ENCODE data around the gene SLC22A15. TPM values are rescaled to one million over a fixed set of nuclear protein-coding genes. Genes with fewer than 3 reads are reported as not detected.
"Not testable (repeated sequence)": the region's sequence is repeated elsewhere in the genome, so short reads cannot be mapped to it uniquely, and the experiment has no call there.

Gene SLC22A15
- 1 to 10 TPM in 2 of 10 donors, under 1 TPM in 8; 0.38 to 1.2 (median 0.55) TPM for polyA plus RNA-seq (ENCODE audit: insufficient read length in 10 of 10)
- long read RNA-seq, donor 1, result 0 reads
- long read RNA-seq, donor 2, result 0 reads
- long read RNA-seq, donor 3, result 0 reads
- long read RNA-seq, donor 4, result 0 reads
- long read RNA-seq, donor 5, result 0 reads
- long read RNA-seq, donor 6, result 0 reads
- long read RNA-seq, donor 7, result 0 reads
- long read RNA-seq, donor 8, result 0 reads
- long read RNA-seq, donor 9, result 0 reads

DNA sequence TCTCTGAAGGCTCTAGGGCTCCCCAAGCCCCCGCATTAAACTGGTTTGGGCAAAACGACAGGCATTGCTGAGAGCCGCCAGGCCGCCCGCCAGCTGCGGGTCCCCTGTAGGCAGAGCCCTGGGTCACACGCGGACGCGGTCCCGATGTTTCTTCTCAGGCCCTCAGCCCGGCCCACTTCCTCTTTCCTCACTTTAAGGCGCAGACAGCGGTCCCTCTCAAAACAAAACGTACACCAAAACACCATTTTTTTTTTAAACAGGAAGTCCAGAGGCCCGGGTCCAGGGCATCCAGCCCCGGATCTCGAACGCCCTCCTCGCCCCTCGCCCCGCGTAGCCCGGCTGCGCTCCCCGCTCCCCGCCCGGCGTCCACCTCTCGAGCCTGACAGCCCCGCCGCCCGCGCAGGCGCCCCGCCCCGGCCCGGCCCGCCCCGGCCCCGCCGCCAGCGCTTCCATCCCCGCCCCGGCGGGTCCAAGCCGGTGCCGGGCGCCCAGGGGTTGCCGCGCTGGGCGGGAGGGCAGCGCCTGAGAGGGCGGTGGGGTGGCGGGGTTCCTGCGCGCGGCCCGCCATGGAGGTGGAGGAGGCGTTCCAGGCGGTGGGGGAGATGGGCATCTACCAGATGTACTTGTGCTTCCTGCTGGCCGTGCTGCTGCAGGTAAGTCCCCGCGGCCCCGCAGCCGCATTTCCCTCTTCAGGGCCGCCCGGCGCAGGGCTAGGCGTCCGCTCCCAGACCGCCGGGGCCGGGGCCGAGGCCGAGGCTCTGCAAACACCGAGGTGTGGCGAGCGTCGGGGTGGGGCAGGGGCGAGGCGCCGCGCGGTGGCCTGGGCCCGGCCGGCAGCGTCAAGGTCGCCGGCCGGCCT is at the start of gene SLC22A15:
Gene SLC22A15, plus strand, starts transcription at position 452 of the 859 bp plus-strand sequence. Its CDS starts 115 bp downstream, at position 567.
- peak; percentile 19 to 74 (median 31) for DNase-seq

DNA sequence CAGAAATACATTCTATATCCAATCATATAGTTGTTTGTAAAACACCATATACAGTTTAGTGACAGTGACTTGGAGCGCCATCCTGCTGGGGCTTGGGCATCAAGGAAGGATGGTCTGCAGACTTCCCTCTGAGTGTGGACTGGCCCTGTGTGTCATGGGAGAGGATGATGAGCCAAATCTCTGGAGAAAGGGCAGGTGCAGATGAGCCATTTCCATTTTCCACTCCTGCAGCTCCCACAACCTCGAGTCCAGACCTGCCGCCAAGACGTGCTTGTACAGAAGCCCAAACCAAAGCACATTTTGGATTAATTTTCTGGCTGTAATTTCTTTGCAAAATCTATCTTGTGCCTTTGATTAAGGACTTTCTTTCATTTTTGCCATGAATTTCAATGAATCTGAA is 48.3 kb upstream of the SLC22A15 start:
- DNase-seq, result no peak

DNA sequence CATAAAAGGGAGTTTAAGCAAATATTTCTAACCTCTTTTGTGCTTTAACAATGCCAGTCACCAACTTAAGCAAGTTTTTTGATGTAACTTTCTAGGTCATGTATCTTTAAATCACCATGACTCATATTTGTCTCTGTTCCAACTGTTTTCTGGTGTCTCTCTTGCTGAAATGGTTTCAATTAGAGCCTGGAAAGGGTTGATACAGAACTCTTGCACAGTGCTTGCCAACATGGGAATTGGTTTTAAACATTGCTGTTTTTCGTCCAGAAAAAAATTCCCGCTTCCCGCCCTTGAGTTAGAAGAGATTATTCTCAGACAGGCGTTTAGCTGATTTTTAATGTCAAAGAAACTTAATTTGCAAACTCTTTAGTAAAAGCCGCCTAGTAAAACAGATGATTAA is 46.4 kb upstream of the SLC22A15 start:
- DNase-seq, result peak; percentile 63 to 77 (median 70)

DNA sequence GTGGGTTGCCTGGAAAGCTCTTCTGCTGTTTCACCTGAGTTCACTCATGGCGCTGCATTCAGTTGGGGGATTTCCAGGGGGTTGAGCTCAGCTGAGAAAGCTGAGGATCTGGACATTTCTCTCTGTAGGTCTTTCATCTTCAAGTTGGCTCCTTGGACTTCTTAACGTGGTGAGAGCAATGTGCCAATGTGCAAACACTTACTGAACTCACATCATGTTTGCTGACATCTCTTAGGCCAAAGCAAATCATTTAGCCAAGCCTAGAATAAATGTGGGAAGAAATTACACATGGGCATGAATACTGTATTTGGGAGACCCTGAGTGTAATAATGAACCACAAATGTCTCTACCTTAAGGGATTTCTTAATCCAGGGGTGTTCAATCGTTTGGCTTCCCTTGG is 42.7 kb upstream of the SLC22A15 start:
- DNase-seq, result no peak

DNA sequence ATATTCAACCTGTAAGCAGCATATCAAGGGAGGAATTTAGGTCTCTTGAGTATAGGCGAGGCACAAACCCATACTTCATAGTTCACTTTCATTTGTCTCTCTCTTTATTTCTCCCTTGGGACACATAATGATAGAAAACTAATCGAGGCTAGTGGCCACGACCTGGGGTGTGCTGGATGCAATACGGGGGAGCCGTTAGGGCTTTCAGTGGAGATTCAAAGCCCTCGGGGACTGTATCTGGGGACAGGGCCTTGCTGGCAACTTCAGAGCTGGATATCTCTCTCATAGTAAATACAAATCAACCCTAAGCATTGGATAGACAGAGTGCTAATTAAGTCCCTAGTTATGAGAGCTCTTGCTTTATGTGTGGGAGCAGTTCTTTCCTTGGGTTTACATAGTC is 36.9 kb upstream of the SLC22A15 start:
- no peak for DNase-seq

DNA sequence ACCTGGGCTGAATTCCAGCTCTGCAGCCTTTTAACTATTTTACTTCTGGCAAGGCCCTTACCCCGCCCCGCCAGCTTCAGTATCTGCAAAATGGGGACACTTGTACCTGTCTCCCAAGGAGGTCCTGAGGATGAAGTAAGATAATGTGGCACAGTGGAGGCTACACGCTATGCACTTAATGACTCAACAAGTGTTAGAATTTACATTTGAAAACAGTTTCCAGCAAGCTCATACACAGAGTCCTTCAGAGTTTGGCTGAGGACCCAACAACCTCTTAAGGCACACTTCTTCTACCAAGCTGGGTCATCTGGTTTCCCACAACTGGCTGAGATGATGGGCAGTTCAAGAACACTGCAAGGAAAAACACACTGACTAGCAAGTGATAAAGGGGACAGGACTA is 30.2 kb upstream of the SLC22A15 start:
- DNase-seq, result no peak

DNA sequence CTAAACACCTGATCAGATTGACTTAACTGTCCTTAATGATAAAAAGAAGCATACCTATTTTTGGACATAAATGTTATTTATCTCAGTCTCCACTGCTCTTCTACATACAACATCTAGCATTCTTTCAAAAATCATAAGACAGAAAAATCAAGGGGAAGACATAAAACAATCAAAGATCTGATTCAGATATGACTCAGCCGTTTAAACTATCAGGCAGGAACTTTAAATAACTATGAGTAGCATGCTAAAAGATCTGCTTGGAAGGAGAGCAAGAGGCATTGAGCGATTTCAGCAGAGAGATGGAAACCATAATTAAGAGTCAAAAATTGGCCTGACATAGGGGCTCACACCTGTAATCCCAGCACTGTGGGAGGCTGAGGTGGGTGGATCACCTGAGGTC is 27.2 kb upstream of the SLC22A15 start:
- DNase-seq, result peak in 1 of 3 donors; percentile 6

DNA sequence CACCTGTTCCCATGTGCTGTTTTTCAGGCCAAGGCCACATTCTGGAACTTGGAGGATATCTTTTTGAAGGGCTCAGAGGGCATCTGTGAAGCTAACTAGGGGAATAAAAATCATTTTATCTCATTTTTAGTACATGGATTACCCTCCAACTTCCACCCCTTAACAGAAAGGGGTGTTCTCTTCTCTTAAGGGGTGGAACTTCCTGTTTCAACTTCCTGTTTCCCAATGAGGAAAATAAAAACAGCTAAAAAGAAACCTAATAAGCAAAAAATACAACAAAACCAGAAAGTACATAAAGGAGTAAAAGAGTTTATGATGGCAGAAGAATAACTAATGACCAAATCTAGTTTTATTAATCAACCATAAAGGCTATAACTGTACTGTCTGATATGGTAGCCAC is 24.8 kb upstream of the SLC22A15 start:
- DNase-seq, result no peak

DNA sequence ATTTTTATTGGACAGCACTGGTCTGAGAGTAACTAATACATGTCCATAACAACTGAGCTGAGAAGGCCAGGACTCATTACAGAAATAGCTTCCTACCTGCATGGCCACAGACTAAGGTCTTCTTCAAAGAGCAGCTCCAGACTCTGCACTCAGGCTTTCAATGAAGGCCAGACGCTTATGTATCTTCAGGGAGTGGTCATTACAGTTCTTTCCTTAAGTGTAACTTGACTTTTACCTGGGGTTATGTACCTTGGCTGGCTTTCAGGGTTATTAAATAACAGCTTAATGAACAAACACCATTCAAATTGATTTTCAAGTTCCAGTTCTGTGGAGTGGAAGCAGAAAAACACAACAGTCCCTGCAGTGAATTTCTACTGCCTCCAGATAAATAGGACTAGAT is 23.8 kb upstream of the SLC22A15 start:
- DNase-seq, result no peak

DNA sequence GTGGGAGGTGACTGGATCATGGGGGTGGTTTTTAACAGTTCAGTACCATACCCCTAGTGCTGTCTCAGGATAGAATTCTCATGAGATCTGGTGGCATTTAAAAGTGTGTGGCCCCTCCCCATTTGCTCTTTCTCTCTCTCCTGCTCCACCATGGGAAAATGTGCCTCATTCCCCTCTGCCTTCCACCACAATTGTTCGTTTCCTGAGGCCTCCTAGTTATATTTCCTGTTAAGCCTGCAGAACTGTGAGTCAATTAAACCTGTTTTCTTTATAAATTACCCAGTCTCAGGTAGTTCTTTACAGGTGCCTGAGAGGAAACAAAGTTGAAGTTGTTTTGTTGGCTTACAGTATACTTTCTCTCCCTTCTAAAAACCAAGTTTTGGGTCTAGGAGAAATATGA is 23.1 kb upstream of the SLC22A15 start:
- DNase-seq, result no peak

DNA sequence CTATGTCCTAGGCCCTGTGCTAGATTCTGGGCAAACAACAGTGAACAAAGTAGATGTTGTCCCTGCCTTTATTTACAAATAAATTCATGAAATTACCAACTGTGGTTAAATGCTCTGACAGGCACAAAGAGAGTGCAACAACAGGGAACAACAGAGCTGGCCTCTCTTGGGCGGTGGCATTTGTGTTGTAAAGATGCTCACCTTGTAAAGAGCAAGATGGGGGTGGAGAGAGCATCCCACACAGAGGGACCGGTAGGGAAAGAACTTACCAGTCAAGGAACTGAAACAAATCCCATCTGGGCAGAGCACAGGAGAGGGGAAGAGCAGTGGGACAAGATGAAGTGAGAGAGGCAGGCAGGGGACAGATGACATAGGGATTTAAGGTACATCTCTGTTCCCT is 21.6 kb upstream of the SLC22A15 start:
- DNase-seq, result no peak

DNA sequence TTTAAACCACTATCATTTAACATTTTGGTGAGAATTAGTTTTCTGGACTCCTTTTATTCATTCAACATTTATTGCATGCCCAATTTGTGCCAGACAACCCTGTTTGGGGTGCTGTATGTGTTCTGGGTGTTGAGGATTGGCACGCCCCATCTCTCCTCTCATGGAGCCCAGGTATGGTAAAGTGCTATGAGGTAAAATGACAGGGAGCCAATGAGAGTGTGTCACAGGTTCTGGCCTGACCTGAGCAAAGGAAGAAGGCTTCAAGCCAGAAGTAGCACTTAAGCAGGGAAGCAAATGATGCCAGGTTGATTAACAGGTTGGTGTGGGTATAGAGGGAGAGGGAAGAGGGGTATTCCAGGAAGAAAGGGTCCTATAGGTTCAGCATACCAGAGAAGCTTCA is 21.1 kb upstream of the SLC22A15 start:
- no peak for DNase-seq

DNA sequence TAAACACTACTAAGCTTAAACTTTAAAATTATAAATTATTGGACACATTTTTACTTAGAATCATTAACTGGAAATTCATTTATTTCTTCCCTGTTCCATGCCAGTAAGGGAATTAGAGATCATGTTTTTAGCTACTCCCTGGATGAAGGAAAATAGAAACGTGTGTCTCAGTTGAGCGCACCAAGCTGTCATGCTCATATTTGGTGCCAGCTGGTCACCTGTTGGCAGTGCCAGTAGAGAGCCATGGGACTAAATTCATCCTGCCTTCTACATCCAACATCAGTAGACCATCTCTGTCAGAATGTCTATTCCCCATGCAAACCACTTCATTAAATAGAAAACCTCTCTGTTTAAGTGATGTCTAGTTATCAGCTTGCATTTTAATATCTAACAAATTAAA is 17.4 kb upstream of the SLC22A15 start:
- DNase-seq, result no peak

DNA sequence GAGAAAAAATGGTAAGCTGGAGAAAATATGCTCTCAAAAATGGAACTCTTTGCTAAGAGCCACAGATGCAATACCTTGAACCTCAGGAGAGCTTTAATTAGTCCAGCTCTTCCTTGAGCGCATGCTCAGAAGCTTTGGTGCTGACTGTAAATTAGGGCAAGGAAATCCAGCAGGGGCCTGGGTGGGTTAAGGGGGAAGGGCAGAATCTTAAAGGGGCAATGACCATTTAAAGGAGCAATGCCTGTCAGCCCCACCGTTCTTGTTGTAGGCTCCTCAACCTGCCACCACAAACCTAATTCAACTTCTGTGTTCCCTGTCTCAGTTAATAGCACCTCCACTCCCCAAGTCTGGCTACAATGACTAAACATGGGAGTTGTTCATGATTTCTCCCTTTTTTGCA is 6.8 kb upstream of the SLC22A15 start:
- no peak for DNase-seq

DNA sequence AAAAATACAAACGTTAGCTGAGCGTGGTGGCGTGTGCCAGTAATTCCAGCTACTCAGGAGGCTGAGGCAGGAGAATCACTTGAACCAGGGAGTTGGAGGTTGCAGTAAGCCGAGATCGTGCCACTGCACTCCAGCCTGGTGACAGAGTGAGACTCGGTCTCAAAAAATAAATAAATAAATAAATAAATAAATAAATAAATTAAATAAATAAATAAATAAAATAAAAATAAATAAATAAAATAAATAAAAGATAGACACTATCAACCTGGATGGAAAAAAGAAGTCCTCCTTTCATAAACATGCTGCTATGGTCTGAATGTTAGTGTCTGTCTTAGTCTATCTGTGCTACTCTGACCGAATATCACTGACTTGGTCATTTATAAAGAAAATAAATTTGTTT is 4.5 kb upstream of the SLC22A15 start:
- DNase-seq, result not testable (repeated sequence)

DNA sequence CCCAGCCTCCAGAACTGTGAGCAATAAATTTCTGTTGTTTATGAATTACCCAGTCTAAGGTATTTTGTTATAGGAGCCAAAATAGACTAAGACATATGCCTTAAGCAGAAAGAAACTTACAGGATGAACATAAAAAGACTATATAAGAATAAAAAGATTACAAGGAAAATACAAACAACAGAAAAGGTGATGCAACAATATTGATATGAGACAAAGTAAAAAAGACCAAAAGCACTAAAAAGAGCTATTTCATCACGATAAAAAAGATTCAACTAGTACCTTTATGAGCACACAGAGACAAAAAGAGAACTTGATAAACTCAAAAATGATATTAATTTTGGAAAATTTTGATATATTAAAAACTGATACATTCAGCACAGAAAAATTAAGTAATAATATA is 3.2 kb upstream of the SLC22A15 start:
- no peak for DNase-seq

DNA sequence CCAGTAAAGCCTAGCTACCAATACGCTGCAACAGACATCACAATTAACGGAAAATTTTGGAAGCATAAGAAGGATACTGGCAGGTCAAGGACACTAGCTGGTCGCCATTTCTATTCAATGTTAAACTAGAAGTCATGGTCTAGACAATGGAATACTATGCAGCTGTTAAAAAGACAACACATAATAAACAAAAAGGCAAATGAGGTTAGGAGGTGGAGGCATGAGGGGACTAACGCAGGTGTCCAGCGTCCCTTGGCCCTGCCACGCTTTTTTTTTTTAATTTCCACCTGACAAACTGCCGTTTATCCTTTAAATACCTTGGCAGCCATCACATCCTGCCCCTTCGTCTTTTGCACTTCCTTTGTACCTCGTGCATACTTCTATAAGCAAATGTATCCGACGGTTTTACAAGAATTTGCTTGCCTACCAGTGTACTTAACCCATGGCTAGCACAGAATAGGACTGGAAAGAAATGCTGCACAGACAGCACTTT is 698 bp upstream of the SLC22A15 start:
- no peak for DNase-seq

DNA sequence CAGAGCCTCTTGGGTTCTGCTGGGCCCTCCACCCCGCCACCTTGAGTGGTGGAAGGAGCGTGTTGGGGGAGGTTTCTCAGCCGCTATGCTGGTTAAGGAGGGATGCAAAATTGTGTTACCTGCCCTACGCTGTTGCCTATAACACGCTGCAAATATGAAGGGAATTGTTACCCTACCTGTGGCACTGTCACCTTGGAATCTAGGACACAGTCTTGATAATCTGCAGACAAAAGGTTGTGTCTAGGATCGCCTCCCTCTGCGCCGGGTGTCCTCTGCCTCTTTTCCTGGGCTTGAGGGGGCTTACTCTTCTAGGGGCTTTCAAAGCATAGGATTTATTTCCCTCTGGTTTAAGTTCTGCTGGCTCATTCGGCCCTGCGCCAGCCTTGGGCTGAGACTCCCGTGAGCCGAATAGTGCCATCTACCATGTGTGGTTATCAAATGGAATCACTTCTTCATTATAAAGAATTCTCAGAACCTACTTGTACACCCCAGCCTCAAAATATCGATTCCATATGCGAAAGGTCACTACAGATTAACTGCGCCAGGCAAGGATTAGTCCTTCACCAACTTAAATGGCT is 697 bp downstream of the SLC22A15 start:
- peak in 1 of 3 donors; percentile 7 for DNase-seq

DNA sequence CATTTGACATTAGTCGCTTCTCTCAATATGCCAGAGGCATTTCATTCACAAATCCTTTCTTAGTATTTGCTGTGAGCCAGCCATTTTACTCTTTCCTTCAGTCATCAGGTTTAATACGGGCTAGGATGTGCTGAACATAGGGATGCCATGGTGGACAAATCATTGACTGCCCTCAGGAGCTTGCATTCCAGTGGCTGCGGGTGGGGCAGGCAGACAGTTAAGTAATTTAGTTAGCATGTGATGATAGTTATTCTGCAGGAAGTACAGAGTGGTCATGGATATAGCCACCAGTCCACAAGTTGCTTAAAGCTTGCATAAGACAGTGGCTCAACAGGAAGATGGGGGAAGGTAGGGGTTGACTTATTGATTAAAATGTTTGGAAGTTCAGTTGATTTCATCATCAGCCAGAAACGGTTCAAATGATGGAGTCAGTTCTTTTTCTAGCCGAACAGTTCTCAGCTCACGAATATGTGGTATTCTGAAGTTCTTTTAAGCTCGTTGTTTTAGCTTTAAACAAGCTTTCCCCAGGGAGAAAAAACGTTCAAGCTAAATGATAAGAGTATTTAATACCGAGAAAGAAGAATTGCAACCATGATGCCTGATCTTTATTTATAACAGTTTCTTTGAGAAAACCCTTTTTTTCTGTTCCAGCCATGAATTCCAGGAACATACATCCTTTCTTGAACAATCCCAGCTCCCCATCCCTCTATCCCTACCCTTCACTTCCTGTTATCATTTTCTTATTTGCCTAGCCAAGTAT is 1.4 kb downstream of the SLC22A15 start:
- peak in 2 of 3 donors; percentile 10 to 27 for DNase-seq

DNA sequence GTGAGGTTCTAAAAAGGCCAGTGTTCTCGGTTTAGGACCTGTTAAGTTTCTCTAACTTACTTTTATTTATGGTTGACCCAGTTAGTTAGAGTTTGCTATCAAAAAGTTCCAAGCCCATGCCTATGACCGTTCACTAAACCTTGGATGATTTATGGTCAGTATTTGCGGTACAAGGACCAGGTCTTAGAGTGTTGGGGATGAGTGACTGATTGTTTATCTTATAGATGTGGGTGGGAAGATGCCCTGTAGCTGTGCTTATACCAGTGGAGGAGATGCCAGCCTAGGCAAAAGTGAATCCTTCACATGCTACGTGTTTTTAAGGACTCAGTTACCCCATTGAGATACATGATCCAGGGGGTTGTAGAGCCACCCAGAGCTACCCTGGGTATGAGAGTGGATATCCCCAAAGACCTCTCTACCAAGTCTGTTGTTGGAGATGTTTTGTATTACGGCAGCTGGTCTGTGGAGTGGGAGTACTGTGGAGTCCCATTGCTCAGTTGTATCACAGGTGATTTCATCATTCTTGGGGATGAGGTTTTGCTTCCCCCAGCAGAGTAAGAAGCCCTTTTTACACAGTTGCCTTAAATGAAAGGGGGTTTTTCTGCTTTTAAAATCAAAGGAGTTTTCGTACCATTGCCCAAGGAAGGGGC is 2.1 kb downstream of the SLC22A15 start:
- DNase-seq, result no peak

DNA sequence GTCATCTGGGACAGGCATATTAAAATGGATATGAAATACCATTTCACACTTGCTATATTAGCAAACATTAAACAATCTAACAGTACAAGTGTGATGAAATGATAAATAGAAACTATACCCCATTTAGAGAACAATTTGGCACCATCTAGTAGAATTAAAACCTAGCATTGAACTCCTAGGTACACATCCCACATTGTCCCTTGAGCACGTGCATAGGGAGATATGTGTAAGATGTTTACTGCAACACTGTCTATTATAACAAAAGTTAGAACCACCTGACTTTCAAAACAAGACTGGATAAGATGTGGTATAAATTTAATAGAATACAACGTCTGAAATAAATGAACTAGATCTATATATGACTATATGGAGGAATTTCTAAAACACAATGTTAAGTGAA is 3.8 kb downstream of the SLC22A15 start:
- DNase-seq, result no peak

All from muscle of back (tissue), 13 donors.